Parathyroid adenoma (tissue), 2 donors: Measurements from ENCODE around the gene GNAO1.

Experiments used
- H2AFZ ChIP-seq: fragments of 300-600 bp; sonication (generic); one replicate; pipeline ENCODE4 v1.7.0; 2017; ENCODE audit warnings: antibody characterized with exemption, mild to moderate bottlenecking
- H3K27ac ChIP-seq: fragments of 300-600 bp; sonication (generic); one replicate; pipeline ENCODE4 v1.7.0; 2017
- H3K27me3 ChIP-seq: fragments of 300-600 bp; sonication (generic); one replicate; pipeline ENCODE4 v1.7.0; 2017; ENCODE audit warnings: low read length; ENCODE audit not compliant: control insufficient read depth, insufficient read depth
- H3K36me3 ChIP-seq: fragments of 300-600 bp; sonication (generic); one replicate; pipeline ENCODE4 v1.7.0; 2017; ENCODE audit warnings: low read length; ENCODE audit not compliant: control insufficient read depth, insufficient read depth
- H3K4me1 ChIP-seq: fragments of 300-600 bp; sonication (generic); one replicate; pipeline ENCODE4 v1.7.0; 2017; ENCODE audit warnings: control low read depth
- H3K4me2 ChIP-seq: fragments of 300-600 bp; sonication (generic); one replicate; pipeline ENCODE4 v1.7.0; 2017; ENCODE audit warnings: low read length
- H3K4me3 ChIP-seq: fragments of 300-600 bp; sonication (generic); one replicate; pipeline ENCODE4 v1.7.0; 2017; ENCODE audit warnings: low read depth, low read length
- H3K79me2 ChIP-seq: fragments of 300-600 bp; sonication (generic); one replicate; pipeline ENCODE4 v1.7.0; 2017; ENCODE audit warnings: control low read depth
- H3K9ac ChIP-seq: fragments of 300-600 bp; sonication (generic); one replicate; pipeline ENCODE4 v1.7.0; 2017; ENCODE audit warnings: mild to moderate bottlenecking
- H3K9me3 ChIP-seq: fragments of 300-600 bp; sonication (generic); one replicate; pipeline ENCODE4 v1.7.0; 2017; ENCODE audit warnings: low read length; ENCODE audit not compliant: control insufficient read depth
- TF ChIP-seq, protein P1 (sequence below): fragments of 300-600 bp; sonication (generic); IDR thresholded peaks from one replicate; pipeline ENCODE4 v1.7.0; 2017; ENCODE audit warnings: antibody characterized with exemption, mild to moderate bottlenecking
- donor health status: primary hyperparathyroidism.

Gene GNAO1

DNA sequence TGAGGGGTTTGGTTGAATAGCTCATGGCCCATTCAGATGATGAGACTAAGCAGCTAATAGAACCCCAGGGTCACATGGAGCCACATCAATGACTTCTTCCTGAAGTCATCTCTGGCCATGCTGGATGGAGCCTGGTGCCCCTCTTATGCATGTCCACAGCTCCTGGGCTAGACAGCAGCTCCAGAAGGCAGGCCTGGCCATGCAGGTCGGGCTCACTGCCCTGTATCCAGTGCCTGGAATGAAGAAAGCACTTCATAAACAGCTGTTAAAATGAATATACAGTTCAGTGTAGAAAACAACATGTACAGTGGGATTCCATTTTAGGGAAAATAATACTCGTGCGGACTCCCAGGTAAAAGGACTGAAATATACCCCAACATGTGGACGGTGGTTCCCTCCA lies 73.9 kb downstream of the GNAO1 start:
- H3K4me2 ChIP-seq: no peak overlapping the region
- H2AFZ ChIP-seq: no peak overlapping the region
- no peaks in the 10 kb centered on the region for H3K36me3 ChIP-seq
- H3K4me1 ChIP-seq: peaks cover 5% of the 10 kb centered on the region
- peaks cover 17% of the 10 kb centered on the region for H3K79me2 ChIP-seq
- no peaks in the 10 kb centered on the region for H3K9me3 ChIP-seq
- H3K27me3 ChIP-seq: no peaks in the 10 kb centered on the region
- H3K27ac ChIP-seq: no peak overlapping the region
- H3K9ac ChIP-seq: no peak overlapping the region
- TF ChIP-seq, protein P1, sequence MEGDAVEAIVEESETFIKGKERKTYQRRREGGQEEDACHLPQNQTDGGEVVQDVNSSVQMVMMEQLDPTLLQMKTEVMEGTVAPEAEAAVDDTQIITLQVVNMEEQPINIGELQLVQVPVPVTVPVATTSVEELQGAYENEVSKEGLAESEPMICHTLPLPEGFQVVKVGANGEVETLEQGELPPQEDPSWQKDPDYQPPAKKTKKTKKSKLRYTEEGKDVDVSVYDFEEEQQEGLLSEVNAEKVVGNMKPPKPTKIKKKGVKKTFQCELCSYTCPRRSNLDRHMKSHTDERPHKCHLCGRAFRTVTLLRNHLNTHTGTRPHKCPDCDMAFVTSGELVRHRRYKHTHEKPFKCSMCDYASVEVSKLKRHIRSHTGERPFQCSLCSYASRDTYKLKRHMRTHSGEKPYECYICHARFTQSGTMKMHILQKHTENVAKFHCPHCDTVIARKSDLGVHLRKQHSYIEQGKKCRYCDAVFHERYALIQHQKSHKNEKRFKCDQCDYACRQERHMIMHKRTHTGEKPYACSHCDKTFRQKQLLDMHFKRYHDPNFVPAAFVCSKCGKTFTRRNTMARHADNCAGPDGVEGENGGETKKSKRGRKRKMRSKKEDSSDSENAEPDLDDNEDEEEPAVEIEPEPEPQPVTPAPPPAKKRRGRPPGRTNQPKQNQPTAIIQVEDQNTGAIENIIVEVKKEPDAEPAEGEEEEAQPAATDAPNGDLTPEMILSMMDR: no peak
- H3K4me3 ChIP-seq: no peak overlapping the region

DNA sequence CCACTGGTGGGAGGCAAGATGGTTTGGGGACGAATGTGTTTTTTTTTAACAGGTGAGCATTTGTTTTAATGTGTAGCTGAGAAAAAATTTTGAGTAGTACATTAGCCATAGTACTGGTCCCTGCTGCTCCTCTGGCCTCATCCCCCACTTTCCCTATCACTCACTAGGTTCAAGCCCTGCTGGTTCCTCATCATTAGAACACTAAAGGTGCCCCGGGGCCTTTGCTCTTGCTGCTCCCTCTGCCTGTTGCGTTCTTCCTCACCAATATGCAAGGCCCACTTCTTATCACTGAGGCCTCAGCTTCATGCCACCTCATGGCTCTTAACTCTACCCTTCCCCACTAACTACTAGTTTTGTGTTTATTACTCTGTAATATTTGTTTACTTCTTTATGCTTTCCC lies 74.5 kb downstream of the GNAO1 start:
- H2AFZ ChIP-seq: no peak overlapping the region
- TF ChIP-seq, protein P1: no peak
- peaks cover 17% of the 10 kb centered on the region for H3K79me2 ChIP-seq
- no peak overlapping the region for H3K4me2 ChIP-seq
- peaks cover 5% of the 10 kb centered on the region for H3K4me1 ChIP-seq
- no peaks in the 10 kb centered on the region for H3K27me3 ChIP-seq
- H3K4me3 ChIP-seq: no peak overlapping the region
- H3K9ac ChIP-seq: no peak overlapping the region
- no peak overlapping the region for H3K27ac ChIP-seq
- no peaks in the 10 kb centered on the region for H3K36me3 ChIP-seq
- no peaks in the 10 kb centered on the region for H3K9me3 ChIP-seq

GRCh38 chr16:56266641-56267607 lies 75.6 kb downstream of the GNAO1 start:
- no peak overlapping the region for H3K4me3 ChIP-seq
- H3K9me3 ChIP-seq: no peaks in the 10 kb centered on the region
- H3K4me1 ChIP-seq: peaks cover 5% of the 10 kb centered on the region
- no peak overlapping the region for H2AFZ ChIP-seq
- TF ChIP-seq, protein P1: no peak
- no peak overlapping the region for H3K4me2 ChIP-seq
- H3K9ac ChIP-seq: no peak overlapping the region
- H3K36me3 ChIP-seq: no peaks in the 10 kb centered on the region
- H3K27ac ChIP-seq: no peak overlapping the region
- no peaks in the 10 kb centered on the region for H3K27me3 ChIP-seq
- H3K79me2 ChIP-seq: peaks cover 17% of the 10 kb centered on the region

- Histone ChIP-seq H3K79me2 (peaks cover 17% of the 10 kb centered on the region), H3K27me3 (no peaks in the 10 kb centered on the region), H3K36me3 (no peaks in the 10 kb centered on the region), H3K4me2 (no peak overlapping the region), H3K9me3 (no peaks in the 10 kb centered on the region), H2AFZ (no peak overlapping the region), H3K4me3 (no peak overlapping the region), H3K27ac (no peak overlapping the region), H3K4me1 (peaks cover 5% of the 10 kb centered on the region), H3K9ac (no peak overlapping the region)
- TF ChIP-seq, protein P1: no peak
These were observed 76.6 kb downstream of the GNAO1 start for GRCh38 chr16:56267888-56268287.
